HG03565 (cell line): ENCODE results near the gene APOD.

Source experiments
- ATAC-seq: cut with Tn5 transposase; IDR thresholded peaks from one replicate; pipeline ENCODE4 v1.9.1; 2021; ENCODE audit warnings: mild to moderate bottlenecking, moderate library complexity; ENCODE audit not compliant: unreplicated experiment

Gene APOD

DNA sequence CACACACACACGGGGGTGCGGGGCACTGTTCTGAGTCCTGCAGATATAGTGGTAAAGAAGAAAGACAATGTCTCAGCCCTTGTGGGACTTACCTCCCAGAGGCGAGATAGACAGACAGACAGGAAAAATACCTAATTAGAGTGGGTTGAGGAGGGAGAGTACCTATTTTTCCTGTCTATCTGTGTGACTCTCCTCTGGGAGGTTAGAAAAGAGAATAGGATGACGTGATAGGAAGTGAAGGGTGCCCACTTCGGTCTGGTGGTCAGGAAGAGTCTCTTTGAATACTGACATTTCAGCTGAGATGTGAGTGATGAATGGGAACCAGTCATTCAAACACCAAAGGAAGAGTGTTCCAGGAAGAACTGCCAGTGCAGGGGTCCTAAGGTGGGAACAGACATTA is 4.1 kb upstream of the APOD start:
- no peak for ATAC-seq

- no peak for ATAC-seq
Observed at GRCh38 chr3:195587406-195587805, 3.7 kb upstream of the APOD start.

- ATAC-seq: no peak
Observed at GRCh38 chr3:195584543-195584870, 767 bp upstream of the APOD start.

DNA sequence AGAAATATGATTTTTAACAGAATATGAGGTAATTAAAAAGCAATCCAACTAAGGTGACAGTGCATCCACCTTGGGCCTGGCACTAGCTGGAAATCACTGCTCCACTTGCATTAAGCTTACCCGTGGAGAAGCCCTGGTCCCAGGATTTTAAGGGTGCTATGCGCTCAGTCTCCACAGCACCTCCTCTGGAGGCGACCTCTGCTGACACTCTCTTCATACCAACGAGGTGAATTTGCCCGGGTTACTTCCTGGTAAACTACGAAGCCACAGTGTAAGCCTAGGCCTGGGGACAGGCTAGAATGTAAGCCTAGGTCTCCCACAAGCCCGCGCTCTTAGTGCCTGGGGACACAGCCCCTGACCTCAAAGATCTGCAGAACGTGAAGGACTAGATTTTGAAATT is 793 bp downstream of the APOD start:
- ATAC-seq: no peak

- ATAC-seq: no peak
Observed at GRCh38 chr3:195580744-195581443, 2.8 kb downstream of the APOD start.

DNA sequence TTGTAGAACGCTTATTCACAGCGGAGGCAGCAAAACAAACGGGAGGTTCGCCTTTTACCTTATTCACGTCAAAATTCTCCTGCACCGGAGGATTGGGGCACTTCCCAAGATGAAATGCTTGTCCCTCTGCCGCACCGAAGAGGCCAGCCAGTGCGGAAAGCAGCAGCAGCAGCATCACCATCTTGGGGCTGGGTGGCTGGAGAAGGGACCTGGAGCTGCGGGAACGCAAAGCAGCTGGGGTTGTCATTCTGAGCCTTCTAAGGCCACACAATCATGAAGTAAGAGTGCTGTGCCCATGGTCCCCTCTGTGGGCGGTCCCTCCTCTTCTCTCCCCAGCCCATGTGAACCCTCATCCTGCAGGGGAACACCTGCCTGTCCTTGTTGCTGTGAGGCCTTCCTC is 4.5 kb downstream of the APOD start:
- ATAC-seq: no peak

GRCh38 chr3:195578565-195578964 is 5.2 kb downstream of the APOD start:
- ATAC-seq: no peak

GRCh38 chr3:195577645-195578177 is 6.0 kb downstream of the APOD start:
- ATAC-seq: no peak

- ATAC-seq: no peak
Observed at GRCh38 chr3:195574497-195575304, 9.0 kb downstream of the APOD start.

GRCh38 chr3:195573611-195574496 is 9.9 kb downstream of the APOD start:
- ATAC-seq: no peak

GRCh38 chr3:195571361-195571760 is 12.4 kb downstream of the APOD start:
- no peak for ATAC-seq

GRCh38 chr3:195570912-195571311 is 12.8 kb downstream of the APOD start:
- no peak for ATAC-seq

DNA sequence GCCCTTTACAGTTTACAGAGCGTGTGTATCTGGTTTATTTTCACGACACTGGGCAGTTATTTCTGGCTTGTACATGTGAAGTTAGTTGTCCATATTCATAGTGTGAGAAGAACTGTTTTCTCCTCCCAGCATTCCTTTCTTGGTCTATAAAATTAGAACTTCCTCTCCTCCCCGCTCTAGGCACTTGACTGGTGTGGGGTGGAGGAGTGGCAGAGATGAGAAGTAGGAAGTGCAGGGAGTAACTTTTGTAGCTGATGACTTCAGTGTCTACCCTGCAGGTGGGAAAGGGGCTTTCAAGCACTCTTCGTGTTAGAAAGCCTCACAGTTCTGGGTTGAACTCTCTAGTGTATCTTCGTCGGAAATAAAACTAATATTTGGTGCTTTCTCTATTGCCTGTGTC is 13.4 kb downstream of the APOD start:
- no peak for ATAC-seq

- ATAC-seq: no peak
Observed at GRCh38 chr3:195568630-195569029, 15.1 kb downstream of the APOD start.

GRCh38 chr3:195566797-195567196 is 16.9 kb downstream of the APOD start:
- ATAC-seq: no peak

- no peak for ATAC-seq
Observed at GRCh38 chr3:195565716-195566115, 18.0 kb downstream of the APOD start.

DNA sequence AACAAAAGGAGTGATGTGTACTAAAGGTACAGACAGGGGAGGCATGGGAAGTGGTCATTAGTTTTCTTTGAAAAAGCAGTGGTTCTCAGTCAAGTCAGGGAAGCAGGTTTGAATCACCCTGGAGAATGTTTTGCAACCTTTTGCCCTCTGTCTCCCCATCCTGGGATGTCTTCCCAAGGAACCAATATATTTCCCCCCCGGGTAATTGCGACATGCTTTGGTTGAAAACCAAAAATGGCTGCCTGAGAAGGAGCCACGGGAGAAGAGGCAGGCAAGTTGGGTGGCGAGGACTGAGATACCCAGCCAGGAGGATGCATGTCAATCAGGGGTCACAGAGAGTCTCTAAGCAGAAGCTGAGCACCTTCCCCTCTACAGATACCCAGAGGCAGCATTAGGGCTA is 20.4 kb downstream of the APOD start:
- no peak for ATAC-seq

DNA sequence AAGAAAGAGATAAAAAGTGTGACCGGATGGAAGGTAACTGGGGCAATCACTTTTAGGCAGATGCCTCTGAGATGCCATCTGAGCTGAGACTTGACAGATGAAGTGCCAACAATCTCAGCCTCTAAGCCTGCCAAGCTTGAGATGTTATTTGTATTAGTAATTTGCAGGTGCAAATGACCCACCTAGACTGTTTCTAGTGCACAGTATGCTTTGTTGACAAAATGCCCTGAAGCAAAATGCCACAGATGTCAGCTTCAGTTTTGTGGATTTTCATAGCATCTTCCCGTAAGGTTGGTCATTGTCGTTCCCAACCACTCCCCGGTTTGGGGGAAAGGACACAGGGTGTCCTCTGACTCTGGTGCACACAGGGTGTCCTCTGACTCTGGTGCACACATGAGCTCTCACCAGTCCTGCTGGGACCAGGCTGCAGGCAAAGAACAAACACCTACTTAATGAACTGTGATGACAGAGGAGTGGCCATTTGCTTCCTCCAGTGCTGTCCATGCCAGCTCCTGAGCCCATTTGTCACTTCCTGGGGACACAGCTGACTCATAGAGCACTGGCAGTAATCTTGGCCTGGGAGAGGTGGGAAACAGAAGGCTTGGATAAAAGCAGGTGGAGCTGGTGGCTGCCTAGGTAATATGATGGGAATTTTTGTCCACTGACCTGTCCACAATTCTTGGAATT is 23.9 kb downstream of the APOD start:
- ATAC-seq: no peak

DNA sequence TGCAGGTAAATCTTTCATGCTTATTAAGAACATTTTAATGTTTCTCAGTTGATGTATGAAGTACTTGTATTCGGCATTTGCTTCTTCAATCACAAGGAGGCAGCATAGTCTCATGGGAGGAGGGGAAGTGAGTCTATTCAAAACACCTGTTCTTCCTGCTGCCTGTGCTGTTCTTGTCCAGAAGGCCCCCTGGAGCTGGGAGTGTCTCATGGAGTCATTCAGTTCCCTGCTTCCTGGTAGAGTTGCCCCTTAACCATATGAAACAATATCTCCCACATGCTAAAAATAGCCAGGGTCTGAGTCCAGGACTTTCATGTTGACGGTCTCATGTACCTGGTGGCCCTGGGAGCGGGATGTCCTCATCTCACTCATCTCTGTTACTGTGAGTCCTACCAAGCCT is 25.1 kb downstream of the APOD start:
- ATAC-seq: no peak

DNA sequence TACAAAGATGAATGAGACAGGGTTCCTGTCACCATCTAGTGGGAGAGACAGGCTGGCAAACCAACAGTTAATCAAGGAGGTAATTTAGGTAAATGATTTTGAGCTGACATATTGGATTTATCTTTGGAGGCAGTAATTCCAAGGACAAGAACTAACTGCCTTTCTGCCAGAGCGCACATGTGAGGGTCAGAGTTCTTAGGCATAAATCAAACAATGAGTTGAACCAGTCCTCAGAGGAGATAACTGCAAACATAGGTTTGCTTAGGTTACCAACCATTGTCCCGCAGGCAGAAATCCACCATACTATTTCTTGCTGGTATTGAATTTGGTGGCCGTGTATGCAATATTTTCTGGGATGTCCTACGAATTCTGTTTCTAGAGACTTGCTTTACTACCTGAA is 26.4 kb downstream of the APOD start:
- no peak for ATAC-seq

DNA sequence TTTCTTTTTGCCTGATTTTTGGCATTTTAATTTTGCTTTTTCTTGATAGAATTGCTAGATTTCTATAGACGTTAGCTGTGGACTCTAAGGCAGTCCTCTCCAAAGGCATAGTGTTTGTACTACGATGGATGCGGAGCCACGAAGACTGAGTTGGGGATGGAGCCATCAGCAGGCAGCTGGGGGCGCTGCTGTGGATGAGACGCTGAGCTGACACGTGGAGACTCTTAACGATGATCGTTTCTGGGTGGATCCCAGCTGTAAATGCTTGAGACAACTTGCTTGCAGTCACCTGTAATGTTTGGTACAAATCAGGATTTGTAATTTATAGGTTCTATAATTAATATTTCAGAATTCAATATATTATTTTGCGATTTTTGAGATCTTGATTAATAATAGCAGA is 27.4 kb downstream of the APOD start:
- no peak for ATAC-seq
